ENCODE data around the gene APC2.

Gene APC2, protein sequence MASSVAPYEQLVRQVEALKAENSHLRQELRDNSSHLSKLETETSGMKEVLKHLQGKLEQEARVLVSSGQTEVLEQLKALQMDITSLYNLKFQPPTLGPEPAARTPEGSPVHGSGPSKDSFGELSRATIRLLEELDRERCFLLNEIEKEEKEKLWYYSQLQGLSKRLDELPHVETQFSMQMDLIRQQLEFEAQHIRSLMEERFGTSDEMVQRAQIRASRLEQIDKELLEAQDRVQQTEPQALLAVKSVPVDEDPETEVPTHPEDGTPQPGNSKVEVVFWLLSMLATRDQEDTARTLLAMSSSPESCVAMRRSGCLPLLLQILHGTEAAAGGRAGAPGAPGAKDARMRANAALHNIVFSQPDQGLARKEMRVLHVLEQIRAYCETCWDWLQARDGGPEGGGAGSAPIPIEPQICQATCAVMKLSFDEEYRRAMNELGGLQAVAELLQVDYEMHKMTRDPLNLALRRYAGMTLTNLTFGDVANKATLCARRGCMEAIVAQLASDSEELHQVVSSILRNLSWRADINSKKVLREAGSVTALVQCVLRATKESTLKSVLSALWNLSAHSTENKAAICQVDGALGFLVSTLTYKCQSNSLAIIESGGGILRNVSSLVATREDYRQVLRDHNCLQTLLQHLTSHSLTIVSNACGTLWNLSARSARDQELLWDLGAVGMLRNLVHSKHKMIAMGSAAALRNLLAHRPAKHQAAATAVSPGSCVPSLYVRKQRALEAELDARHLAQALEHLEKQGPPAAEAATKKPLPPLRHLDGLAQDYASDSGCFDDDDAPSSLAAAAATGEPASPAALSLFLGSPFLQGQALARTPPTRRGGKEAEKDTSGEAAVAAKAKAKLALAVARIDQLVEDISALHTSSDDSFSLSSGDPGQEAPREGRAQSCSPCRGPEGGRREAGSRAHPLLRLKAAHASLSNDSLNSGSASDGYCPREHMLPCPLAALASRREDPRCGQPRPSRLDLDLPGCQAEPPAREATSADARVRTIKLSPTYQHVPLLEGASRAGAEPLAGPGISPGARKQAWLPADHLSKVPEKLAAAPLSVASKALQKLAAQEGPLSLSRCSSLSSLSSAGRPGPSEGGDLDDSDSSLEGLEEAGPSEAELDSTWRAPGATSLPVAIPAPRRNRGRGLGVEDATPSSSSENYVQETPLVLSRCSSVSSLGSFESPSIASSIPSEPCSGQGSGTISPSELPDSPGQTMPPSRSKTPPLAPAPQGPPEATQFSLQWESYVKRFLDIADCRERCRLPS (N-terminal part only)

DNA sequence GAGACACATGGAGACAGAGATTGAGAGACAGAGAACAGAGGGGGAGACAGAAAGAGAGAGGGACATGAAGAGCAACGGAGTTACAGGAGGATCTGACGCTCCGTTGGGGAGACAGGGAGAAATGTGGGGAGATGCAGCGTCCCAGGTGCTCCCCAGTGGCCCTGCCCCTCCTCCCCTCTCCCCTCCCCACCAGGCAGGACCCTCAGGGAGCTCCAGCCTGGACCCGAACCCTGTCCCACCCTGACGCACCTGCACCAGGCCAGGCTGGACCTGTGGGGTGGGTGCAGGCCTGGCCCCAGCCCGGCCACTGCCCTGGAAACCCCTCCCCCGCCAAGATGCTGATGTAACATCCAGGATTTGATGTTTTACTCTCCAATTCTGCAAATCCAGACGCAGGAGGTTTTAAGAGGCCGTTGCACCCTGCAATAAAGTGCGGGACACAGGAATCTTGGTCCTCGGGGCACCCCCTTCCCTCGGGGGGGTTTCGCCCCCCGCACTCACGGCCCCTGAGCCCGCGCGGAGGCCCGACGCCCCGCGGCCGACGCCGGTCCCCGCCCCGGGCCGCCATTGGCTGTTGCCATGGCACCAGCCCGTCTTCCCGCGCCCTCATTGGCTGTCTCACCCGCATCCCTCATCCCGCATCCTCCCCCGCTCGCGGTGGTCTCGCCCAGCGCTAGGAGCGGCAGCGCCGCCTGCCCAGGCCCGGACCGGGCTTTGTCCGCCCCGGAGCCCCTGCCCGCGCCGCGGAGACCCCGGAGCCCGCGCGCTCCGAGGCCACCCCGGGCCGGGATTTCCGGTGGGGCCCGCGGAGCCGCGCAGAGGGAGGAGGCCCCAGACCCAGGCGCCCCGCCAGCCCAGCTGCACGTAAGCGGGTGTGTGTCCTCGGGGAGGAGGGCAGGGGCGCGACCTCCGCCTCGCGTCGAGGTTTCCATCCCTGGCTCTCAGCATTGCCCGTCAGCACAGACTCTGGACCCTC, at the start of gene APC2:
APC2 (plus strand) TSS at position 655 of the 976 bp plus-strand sequence. CDS start 2,881 bp downstream, outside the sequence.
- DNase-seq (ENCODE audit: low read depth in 2 of 2) = no peak

DNA sequence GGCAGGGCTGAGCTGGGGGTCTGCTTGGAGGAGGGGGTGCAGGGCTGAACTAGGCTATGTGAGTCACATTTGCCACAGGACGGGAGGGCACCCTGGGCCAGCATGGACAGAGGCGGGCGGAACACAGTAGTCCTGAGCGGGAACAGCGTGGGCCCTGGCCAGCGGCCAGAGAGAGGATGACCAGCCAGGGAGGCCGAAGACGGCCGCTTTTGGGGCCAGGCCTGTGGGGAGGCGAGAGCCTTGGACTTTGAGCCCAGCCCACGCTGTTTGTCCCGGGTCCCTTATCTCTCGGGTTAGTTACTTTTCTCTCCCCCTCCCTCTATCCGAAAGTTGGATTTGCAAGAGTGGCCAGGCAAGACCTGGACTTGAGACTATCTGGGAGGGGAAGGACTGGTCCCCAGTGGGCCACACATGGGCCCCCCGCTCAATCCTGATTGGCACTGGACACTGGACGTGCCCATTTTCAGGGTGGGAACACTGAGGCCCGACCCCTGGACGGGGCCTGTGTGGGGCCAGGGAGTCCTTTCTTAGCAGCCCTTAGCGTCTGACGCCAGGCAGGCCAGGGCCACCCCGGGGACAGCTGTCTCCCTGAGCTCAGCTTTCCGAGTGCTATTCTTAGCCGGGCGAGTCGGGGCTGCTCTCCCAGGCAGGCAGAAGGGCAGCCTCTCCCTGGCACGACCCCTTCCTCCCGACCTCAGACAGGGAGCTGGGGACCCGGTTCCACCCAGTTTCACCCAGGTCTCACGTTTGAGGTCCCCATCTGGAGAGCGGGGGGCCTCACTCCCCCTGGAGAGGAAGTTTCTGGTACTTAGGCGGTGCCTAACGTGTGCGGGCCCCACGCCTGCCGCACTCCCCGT, 49.4 kb upstream of the APC2 start:
- DNase-seq (ENCODE audit: low read depth in 2 of 2) = no peak

DNA sequence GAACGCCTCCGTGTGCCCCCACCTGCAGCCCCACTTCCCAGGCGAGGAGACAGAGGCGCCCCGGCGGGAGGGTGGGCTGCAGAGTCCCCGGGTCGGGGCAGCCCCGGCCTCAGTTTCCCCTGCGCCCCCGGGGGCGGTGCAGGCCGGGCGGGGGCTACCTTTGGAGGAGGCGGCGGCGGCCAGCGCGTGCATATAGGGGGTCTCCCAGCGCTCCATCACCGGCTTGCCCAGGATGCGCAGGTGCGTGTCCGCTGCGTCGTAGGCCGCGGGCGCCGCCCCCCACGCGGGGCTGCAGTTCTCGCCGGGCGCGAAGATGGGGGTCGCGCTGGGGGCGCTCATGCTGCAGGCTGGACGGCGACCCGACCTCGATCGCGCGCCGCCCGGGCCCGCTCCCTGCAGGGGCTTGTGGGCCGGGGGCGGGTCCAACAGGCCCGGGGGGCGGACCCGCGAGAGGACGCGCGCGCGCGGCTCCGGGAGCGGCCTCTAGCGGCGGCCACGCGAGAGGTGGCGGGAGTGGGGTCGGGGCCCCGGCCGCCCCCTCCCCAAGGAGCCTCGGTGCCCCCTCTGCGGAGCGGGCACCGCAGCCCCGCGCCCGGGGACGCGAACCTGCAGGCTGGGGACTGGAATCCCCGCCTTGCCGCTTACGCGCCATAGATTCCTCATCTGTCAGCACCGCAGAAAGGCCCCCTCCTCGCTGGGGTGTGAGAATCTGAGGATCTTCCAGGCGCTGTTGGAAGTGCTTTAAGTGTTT, 48.6 kb upstream of the APC2 start, which contains the start of gene GAMT:
GAMT (minus strand) TSS at position 405 of the 751 bp plus-strand sequence; CDS start at position 339, 66 bp downstream.
- DNase-seq (ENCODE audit: low read depth in 2 of 2) = peak; percentile 39 to 49

DNA sequence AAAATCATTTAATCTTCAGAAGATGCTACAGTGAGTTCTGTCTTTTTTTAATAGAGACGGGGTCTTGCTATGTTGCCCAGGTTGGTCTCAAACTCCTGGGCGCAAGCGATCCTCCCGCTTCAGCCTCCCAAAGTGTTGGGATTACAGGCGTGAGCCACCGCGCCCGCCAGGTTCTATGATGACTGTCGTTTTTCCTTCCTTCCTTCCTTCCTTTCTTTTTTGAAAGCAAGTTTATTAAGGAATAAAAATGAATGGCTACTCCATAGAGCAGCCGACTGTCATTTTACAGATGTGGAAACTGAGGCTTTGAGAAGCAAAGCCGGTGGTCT, 48.1 kb upstream of the APC2 start:
- DNase-seq (ENCODE audit: low read depth in 2 of 2) = no peak

DNA sequence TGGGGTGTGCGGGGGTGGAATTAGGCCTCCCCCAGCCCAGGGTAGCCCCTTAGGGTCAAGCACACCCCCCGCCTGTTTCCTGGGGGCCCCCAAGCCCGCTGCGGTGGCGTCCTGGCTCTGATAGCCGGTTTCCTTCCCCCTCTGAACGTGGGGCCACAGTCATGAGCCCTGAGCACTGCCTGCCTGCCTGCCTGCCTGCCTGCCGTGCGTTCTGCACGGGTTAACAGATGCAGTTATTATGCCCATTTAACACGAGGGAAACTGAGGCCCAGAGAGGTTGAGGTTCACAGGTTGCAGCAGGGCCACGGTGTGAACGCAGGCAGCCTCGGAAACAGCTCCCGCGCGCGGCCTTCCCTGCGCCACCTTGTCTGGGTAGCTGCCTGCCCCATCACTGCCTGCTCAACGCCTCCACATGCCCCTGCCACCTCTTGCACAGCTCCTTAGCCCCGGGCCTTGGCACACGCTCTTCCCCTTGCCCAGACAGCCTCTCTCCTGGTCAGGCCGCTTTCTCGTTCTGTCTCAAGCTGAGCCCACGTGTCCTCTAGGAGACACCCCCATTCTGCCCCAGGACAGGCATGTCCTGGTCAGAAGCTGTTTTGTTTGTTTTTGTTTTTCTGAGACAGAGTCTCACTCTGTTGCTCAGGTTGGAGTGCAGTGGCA, 47.4 kb upstream of the APC2 start:
- DNase-seq (ENCODE audit: low read depth in 2 of 2) = no peak

DNA sequence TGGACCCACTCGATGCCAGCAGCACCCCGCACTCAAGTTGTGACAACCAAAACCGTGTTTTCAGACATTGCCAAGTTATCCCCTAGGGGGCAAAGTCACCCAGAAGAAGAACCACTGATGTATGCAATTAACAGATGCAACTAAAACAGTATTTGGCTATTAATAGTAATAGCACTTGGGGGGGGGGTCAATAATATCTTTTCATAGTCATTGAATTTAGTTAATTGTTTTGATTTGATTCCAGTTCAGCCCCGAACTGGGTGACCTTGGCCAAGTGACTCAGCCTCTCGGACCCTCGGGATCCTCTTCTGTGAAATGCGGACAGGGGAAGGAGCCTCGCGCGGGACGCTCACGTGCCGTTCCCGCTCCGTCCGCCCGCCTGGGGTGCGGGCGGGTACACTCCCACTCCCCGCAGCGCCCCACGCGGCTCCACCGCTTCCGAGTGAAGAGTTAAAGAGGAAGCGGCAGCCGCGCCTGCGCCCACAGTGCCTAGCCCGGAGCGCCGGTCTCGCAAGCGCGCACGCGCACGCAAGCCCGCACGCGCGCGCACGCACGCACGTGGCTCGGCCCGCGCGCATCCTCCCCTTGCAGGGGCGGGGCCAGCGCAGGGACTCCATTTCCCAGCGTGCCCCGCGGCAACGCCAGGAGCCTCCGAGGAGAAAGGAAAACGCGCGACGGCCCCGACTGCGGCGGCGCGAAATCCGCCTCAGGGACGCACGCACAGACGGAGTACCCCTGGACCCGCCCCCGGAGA, 43.0 kb upstream of the APC2 start:
- peak; percentile 99 for DNase-seq (ENCODE audit: low read depth in 2 of 2)

DNA sequence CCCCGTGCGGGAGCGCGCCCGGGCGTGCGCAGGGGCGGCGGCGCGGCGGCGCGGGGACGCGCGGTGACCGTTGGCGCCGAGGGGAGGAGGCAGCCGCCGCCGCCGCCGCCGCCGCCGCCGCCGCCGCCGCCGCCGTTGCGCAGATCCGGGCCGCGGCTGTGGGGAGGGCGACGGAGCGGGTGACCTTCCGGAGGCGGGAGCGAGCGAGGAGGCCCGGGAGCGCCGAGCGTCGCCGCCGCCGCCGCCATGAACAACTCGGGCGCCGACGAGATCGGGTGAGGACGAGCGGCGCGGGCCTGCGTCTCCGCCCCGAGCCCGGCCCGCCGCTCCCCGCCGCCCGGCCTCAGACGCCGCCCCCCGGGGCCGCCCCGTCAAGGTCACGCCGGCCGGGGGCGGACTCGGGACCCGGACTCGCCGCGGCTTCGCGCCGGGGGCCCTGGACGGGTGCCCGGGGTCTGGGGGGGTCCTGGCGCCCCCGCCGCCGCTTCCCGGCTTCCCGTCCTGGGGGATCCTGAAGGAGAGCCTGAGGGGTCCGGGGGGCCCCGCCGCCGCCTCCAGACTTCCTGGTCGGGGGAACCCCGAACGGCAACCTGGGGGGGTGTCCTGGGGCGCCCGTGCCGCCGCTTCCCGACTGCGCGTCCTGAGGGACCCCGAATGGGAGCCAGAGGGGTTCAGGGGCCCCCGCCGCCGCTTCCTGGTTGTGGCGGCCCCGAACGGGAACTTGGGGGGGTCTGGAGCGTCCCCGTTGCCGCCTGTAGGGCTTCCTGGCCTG, 42.2 kb upstream of the APC2 start, which contains the start of gene DAZAP1:
DAZAP1 (plus strand) TSS at position 59 of the 772 bp plus-strand sequence; CDS start at position 247, 188 bp downstream.
- peak in 1 of 2 donors; percentile 51 for DNase-seq (ENCODE audit: low read depth in 2 of 2)

DNA sequence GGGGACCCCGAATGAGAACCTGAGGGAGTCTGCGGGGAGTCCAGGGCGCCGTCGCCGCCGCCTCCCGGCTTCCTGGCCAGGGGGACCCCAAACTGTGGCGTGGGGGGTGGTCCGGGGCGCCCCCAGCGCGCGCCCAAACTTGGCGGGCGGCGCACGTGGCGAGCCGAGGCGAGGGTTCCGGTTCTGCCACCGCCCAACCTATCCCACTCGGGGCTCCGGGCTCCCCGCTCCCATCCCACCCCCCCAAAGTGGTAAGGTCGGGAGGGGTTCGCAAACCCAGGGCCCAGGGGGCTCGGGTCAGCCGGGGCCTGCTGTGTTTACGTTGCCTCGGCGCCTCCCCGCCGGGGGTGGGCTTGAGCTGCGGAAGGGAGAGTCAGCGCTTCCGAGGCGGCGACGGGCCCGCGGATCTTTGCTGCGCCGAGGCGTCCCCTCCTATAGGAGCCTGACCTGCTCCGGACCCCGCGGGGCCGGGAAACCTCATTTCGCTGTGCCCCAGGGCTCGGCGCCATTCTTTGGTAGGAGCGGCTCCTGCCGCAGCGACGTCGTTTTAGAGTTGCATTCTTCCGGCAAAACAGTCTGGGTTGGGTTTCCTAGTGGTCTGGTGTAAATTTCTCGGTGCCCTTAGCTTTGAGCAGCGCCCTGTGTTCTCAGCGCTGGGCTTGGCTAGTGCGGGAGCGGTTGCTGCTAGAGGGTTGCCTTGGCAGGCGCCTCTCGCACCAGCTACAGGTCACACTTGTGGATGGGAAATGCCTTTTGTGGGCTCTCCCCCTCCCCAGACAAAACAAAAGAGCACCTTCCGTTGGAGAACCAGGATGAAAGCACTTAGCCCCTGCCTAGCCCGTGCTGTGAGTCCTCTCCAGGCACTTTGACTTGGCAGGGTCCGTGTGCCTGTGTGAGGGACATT, 41.4 kb upstream of the APC2 start:
- DNase-seq (ENCODE audit: low read depth in 2 of 2) = peak; percentile 36

DNA sequence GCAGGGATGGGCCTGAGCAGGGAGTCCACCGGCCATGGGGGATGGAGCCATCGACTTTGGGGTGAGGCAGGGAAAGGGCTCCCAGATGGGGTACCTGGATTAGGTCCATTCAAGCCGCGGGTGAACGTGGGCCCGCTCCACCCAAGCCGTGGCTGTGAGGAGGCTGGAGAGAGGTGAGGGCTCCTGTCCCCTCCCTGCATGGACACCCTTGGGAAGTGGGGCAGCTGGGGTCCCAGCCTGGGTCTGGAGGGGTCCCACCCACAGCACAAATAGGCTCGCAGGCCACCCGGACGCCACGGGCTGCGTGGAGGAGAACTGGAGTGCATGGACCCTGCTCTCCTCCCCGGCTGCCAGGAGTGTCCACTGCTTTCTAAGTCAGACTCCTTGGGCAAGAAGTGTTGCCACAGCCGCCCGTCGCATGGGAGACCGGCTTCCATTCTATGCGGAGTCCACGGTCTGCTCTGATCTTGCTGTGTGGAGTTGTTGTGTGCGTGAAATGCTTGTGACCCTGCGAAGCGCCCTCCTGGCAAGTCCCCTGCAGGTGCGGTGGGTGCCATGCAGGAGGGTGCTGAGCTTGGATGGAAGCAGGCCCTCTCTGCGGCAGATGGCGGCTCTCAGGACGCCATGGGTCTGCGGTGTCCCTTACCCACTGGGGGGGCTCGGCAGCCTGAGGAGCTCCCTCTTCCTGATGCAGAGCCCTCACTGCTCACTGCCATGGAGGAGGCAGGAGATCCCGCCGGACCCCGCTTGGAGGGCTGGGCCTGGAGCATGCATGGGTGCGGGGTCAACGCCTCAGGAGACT, 40.5 kb upstream of the APC2 start:
- DNase-seq (ENCODE audit: low read depth in 2 of 2) = no peak

DNA sequence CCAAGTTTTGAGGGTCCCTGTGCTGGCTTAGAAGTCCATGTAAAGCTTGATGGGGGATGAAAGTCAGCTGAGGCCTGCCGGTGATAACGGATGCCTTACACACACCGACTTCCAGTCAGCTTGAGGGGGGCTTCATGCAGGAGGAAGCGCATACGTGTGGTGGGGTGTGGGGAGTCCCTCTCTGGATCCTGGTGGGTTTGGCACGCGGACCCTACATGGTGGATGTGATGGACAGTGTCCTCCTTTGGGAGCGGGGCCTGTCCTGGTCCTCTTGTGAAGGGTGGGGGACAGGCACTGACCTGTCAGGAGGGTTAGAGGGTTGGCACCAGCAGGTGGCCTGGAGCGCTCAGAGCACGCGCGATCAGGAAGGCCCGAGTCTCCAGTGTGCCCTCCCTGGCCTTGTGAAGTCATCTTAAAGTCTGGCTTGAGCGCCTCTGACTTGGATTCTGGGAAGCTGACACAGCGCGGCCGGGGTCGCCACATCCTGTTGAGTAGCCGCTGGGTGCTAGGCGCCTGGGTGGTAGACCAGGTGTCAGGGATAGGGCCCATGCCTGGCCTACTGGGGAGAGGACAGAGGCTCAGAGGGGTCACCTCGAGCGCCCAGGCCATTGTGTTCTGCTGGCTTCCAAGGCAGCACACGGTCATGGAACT, 39.7 kb upstream of the APC2 start:
- DNase-seq (ENCODE audit: low read depth in 2 of 2) = no peak

DNA sequence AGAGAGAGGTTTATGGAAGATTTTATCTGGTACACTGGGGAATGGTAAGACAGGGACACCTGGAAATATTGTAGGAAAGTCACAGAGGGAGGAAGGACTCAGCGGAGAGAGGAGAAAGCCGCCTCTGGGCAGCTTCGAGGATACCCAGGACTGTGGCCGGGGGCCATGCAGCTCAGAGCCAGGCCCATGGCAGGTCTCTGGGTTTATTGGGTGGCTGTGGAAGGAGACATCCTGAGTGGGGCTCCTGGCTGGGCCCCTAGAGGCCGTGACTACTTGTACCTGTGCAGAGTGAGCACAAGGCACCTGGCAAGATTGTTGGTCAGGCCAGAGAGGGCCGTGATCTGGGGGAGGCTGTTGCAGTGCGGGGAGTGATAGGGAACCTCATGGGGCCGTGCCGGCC, 39.1 kb upstream of the APC2 start:
- no peak for DNase-seq (ENCODE audit: low read depth in 2 of 2)

DNA sequence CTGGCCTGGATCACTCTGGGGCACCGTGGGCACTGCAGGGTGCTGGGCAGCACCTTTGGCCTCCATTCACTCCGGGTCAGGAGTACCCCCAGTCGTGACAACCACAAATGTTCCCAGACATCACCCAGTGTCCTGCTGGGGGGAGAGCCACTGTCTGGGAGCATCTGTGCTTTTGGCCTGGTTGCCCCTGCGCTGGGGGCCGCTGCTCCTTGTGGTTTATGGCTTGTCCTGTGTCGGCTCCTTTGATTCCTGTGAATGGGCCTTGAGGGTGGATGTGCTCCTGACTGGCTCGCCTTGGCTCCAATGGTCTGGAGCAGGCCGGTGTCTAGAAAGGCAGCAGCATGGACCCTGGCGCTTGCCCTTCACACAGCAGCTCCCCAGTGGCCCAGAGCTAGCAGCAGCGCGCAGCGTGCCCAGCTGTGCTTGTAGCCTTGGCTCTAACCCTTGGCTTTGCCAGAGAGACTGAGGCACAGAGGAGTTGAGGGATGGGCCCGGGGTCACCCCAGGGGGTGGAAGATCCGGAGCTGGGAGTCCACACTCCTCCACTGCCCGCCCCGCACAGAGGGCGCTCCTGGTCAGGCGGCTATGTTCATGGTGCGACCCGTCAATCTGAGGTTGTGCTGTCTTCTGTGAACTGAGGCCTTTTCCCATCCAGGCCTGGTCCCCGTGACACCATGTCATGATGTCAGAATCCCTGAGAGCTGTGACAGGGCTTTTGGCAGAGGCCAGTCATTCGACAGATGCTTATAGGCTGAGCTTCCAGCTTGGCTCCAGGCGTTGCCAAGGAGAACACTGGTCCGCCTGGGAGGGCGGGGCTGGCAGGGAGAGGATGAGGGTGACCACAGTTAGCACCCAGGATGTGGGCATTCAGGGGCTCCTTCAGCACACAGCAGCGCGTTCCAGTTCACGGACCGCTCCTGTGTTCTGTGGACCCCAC, 38.4 kb upstream of the APC2 start:
- DNase-seq (ENCODE audit: low read depth in 2 of 2) = no peak

DNA sequence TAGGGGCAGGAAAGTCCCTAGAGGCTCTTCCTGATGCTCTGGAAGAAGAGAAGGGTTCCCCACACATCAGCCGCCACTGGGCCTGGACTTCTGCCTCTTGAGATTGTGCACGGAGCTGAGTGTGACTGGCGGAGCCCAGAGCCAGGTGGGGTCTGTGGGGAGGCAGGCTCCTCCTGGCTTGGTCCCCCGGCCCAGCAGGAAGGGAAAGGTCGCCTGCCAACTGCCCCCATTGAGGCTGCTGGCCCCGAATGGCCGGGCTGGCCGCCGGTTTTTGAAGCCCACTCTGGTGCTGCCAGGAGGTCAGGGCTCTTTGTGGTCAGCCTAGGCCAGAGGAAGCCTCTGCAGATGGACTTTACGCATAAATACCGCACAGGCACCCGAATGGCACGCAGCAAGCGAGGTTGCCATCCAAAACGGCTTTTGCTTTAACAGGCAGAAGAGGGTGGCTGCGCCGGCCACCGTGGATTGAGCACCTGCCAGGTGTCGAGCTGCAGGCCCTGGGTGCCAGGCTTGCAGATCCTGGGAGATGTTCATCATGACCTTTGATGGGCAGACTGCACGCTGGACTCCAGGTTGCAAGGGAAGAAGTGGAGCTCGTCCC, 37.5 kb upstream of the APC2 start:
- no peak for DNase-seq (ENCODE audit: low read depth in 2 of 2)
